Left lung (tissue), 10 donors: Measurements from ENCODE around the gene OPCML. TPM values are rescaled to one million over a fixed set of nuclear protein-coding genes. Genes with fewer than 3 reads are reported as not detected.

Source experiments
- ATAC-seq: fragments of 200-7000 bp; cut with Tn5 transposase; one replicate; pipeline ENCODE4 v1.9.1; 2020; ENCODE audit warnings: moderate library complexity
- DNase-seq, 4 donors: peaks; one replicate each; pipeline ENCODE4 v3.0.0-alpha.2; 2013 to 2020
- H3K27ac ChIP-seq, 2 donors: fragments of 200-600 bp; sonication (generic) in 1 of 2; one replicate each; pipeline versions ENCODE4 v1.5.0 to v1.8.0; 2020 to 2021
- H3K27me3 ChIP-seq, 2 donors: fragments of 200-600 bp; sonication (generic) in 1 of 2; one replicate each; pipeline versions ENCODE4 v1.5.0 to v1.8.0; 2020 to 2021
- H3K36me3 ChIP-seq, 2 donors: fragments of 200-600 bp; sonication (generic) in 1 of 2; one replicate each; pipeline versions ENCODE4 v1.5.0 to v1.8.0; 2020 to 2021
- H3K4me1 ChIP-seq, 2 donors: fragments of 200-600 bp; one replicate each; pipeline ENCODE4 v1.8.0; 2021
- H3K4me3 ChIP-seq, 2 donors: fragments of 200-600 bp; sonication (generic) in 1 of 2; one replicate each; pipeline versions ENCODE4 v1.5.0 to v1.8.0; 2020 to 2021; ENCODE audit warnings: mild to moderate bottlenecking in 1 of 2
- H3K9me3 ChIP-seq, 2 donors: fragments of 200-600 bp; sonication (generic) in 1 of 2; one replicate each; pipeline versions ENCODE4 v1.5.0 to v1.8.0; 2020 to 2021
- intact Hi-C, 2 donors: fragments of 100-400 bp; cut with DNase I; formaldehyde crosslinking; loops; one replicate each; pipeline versions ENCODE4 v1.11.2 to v1.14.2; 2022
- polyA plus RNA-seq, 6 donors: library from polyadenylated mRNA; unstranded; fragments of 120-200 nt; gene quantifications; one replicate each; pipeline ENCODE4 v1.2.1, GENCODE V29; 2013; ENCODE audit not compliant: insufficient read length in 6 of 6
- total RNA-seq, 2 donors: library from RNA; stranded (reverse); fragmentation: NEBNext Ultra II Directional; extraction: Animal tissue kit (Norgen Biotek cat#: 25700); gene quantifications; one replicate each; pipeline ENCODE4 v1.2.1, GENCODE V29; 2021
- TF ChIP-seq, protein P1 (sequence below), 2 donors: fragments of 200-600 bp; sonication (generic) in 1 of 2; IDR thresholded peaks; one replicate each; pipeline versions ENCODE4 v1.5.0 to v1.8.0; 2021; ENCODE audit warnings: antibody characterized with exemption in 2 of 2
- donor health status: DM: no; HTN: yes; CAD: no.
- donor health status: DM: no; HTN: no; CAD: no.

The OPCML gene
- total and polyA plus RNA-seq, 8 donors, result 0.98 to 5.3 (median 1.9) TPM; not detected in 2

DNA sequence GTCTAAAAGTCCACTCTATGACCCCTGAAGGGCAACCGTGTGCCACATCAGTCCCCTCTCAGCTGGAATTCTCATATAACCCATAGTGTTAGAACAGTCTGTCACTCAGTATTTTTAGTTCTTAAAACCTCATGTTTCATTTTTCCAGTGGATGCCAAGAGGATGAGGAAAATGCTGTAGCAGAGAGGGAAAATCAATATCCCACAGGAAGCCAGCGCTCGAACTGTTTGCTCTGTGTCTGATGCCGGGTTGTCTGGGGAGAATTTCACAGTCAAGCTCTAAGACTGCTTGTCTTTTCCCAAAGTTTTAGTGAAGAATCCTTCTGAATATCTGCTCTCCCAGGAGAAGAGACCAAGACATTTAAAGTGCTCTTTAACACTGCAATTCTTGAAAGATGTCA, 360.9 kb downstream of the OPCML start:
- peaks cover 0 to 3% of the 10 kb centered on the region in 2 donors for H3K27me3 ChIP-seq
- H3K27ac ChIP-seq, result no peak overlapping the region
- DNase-seq, result no peak
- ATAC-seq, result no peak
- TF ChIP-seq, protein P1, sequence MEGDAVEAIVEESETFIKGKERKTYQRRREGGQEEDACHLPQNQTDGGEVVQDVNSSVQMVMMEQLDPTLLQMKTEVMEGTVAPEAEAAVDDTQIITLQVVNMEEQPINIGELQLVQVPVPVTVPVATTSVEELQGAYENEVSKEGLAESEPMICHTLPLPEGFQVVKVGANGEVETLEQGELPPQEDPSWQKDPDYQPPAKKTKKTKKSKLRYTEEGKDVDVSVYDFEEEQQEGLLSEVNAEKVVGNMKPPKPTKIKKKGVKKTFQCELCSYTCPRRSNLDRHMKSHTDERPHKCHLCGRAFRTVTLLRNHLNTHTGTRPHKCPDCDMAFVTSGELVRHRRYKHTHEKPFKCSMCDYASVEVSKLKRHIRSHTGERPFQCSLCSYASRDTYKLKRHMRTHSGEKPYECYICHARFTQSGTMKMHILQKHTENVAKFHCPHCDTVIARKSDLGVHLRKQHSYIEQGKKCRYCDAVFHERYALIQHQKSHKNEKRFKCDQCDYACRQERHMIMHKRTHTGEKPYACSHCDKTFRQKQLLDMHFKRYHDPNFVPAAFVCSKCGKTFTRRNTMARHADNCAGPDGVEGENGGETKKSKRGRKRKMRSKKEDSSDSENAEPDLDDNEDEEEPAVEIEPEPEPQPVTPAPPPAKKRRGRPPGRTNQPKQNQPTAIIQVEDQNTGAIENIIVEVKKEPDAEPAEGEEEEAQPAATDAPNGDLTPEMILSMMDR (IDR thresholded peaks at IDR 0.05), result no peak
- H3K9me3 ChIP-seq, result no peaks in the 10 kb centered on the region
- intact Hi-C loops, result no loop called here
- no peaks in the 10 kb centered on the region for H3K4me1 ChIP-seq
- H3K4me3 ChIP-seq, result no peak overlapping the region
- no peaks in the 10 kb centered on the region for H3K36me3 ChIP-seq

DNA sequence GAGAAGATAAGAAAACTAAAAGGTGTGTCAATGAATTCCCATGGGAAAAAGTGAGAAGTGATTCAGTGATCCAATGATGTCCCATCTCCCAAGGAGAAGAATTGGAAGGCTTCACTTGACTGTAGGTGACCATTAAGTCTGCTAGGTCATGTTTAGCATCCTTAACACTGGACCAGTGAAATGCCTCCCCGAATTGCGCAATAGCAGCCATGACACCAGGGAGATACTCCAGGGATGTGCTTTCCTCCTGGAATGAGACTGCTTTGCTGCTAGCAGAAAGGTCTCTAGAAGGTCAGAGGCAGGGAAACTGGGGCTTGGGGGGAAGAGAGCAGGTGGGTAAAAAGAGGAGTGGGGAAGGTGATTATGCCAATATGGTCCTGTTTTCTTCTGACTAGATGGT, 364.3 kb downstream of the OPCML start:
- H3K4me3 ChIP-seq, result no peak overlapping the region
- TF ChIP-seq, protein P1 (IDR thresholded peaks at IDR 0.05), result no peak
- DNase-seq, result no peak
- no peaks in the 10 kb centered on the region for H3K36me3 ChIP-seq
- H3K27me3 ChIP-seq, result peaks cover 0 to 12% of the 10 kb centered on the region in 2 donors
- intact Hi-C loops, result no loop called here
- H3K9me3 ChIP-seq, result no peaks in the 10 kb centered on the region
- ATAC-seq, result no peak
- no peak overlapping the region for H3K27ac ChIP-seq
- no peaks in the 10 kb centered on the region for H3K4me1 ChIP-seq

DNA sequence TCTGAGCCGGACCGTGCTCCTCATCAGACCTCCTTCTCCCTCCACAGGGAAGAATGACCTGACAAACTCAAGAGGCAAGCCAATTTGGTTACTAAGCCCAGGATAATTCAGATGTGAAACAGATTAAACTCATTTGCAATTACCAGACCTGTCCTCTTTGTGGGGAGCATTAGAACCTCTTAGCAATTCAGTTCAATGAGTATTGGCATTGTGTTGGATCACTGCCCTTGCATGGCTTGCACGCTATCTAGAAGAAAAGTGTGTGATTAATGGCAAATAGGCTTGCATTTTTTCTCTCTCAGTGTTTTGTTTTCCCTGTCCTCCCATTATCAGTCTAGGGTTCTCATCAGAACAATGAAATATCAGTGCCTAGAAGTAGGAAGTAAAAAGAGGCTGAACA, 365.6 kb downstream of the OPCML start:
- TF ChIP-seq, protein P1 (IDR thresholded peaks at IDR 0.05), result no peak

DNA sequence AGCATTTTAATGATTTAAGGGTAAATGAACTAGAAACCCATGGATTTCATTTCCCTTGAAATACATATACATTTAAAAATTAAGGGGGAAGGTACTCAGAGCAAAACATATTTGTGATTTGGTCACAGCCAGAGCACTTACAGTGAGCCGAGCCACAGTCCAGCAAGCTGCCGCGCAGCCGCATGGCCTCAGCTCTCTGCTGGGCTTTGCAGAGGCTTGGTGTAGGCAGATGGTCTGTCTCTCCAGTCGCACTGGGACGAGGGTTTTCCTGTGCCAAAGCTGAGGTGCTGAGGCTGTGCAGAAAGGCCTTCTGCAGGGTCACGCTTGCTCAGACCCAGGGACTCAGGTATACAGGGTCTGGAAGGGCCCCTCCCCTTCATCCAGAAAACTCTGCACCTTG, 367.3 kb downstream of the OPCML start:
- Histone ChIP-seq H3K27ac (no peak overlapping the region), H3K4me3 (no peak overlapping the region), H3K27me3 (peaks cover 0 to 12% of the 10 kb centered on the region in 2 donors), H3K9me3 (no peaks in the 10 kb centered on the region), H3K4me1 (no peaks in the 10 kb centered on the region), H3K36me3 (no peaks in the 10 kb centered on the region)
- DNase-seq, result no peak
- TF ChIP-seq, protein P1 (IDR thresholded peaks at IDR 0.05), result no peak
- no peak for ATAC-seq
- intact Hi-C loops, result no loop called here

More for the DNA sequence above, 365.6 kb downstream of the OPCML start:
- no peaks in the 10 kb centered on the region for H3K9me3 ChIP-seq
- peaks cover 0 to 12% of the 10 kb centered on the region in 2 donors for H3K27me3 ChIP-seq
- DNase-seq (no peak), ATAC-seq (no peak)
- no peak overlapping the region for H3K27ac ChIP-seq
- intact Hi-C loops, result no loop called here
- no peak overlapping the region for H3K4me3 ChIP-seq
- H3K36me3 ChIP-seq, result no peaks in the 10 kb centered on the region
- H3K4me1 ChIP-seq, result no peaks in the 10 kb centered on the region

DNA sequence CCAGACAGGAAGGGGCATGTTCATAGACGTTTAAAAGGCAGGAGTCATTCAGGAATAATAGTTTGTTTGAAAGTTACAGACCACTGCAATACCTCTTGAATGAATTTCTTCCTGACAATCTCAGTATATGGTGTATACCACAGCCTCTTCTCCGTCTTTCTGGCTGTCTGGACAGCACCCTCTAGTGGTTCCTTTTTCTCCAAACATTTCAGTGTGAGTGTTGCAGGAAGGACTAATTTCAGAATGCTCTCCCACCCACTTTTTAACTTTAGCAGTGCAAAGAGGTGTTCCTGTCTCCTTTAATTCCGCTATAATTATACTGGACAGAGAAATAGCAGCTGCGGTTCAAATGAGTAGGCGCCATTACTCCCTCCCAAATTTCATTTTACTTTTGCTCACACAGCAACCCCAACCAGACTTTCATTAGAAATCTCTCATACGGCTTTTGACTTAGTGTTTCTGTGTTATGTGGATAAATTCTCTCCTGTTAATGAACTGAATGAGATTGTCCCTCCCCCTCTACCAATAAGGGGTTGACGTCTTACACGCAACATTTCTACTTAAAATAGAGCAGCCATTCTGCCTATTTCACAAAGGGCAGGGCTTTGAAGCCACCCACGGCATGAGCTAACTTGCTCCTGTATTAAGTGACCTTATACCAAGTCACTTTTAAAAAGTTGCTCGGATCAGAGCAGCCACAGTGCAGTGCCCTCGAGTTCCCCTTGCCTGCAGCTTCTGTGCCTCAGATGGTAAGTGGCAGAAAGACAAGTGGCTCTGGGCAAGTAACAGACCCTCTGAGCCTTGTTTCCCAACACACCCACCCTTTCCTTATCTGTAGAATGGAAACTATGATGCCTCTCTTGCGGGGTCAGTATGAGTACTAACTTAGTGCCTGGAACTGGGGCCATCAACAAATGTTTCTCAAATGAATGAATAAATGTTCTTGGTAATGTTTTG, 368.6 kb downstream of the OPCML start:
- H3K27me3 ChIP-seq, result peaks cover 0 to 10% of the 10 kb centered on the region in 2 donors
- H3K4me1 ChIP-seq, result no peaks in the 10 kb centered on the region
- intact Hi-C loops, result no loop called here
- H3K4me3 ChIP-seq, result no peak overlapping the region
- TF ChIP-seq, protein P1 (IDR thresholded peaks at IDR 0.05), result peak; percentile 64 to 75
- H3K36me3 ChIP-seq, result no peaks in the 10 kb centered on the region
- no peaks in the 10 kb centered on the region for H3K9me3 ChIP-seq
- no peak overlapping the region for H3K27ac ChIP-seq
- DNase-seq (peak in 2 of 4 donors; percentile 33 to 60), ATAC-seq (peak; percentile 93)
